ENCODE measurements around the gene VEGFB.

VEGFB gene

GRCh38 chr11:64186492-64187165 lies 47.8 kb upstream of the VEGFB start:
- TF ChIP-seq EZH2phosphoT487 (IDR thresholded peaks at IDR 0.05; ENCODE audit: low read depth) (no peak), CTCF (IDR thresholded peaks at IDR 0.05; ENCODE audit: low read depth, low read length) (no peak)
- no peak overlapping the region for H3K9ac ChIP-seq (ENCODE audit: low read length)
- H3K4me1 ChIP-seq (ENCODE audit: low read length) = peaks cover 6% of the 10 kb centered on the region
- H3K27me3 ChIP-seq (ENCODE audit: low read depth, low read length) = no peaks in the 10 kb centered on the region
- H3K4me2 ChIP-seq (ENCODE audit: low read length) = no peak overlapping the region
- peaks cover 20% of the 10 kb centered on the region for H3K36me3 ChIP-seq (replicated peaks; ENCODE audit: low read depth, low read length)
- H3K27ac ChIP-seq (ENCODE audit: low read length) = no peak overlapping the region
- H2AFZ ChIP-seq (ENCODE audit: low read depth, low read length) = no peak overlapping the region
- peaks cover 8% of the 10 kb centered on the region for H4K20me1 ChIP-seq (ENCODE audit: insufficient read depth, low read length)
- H3K79me2 ChIP-seq (ENCODE audit: low read length) = peaks cover 23% of the 10 kb centered on the region
- H3K4me3 ChIP-seq (ENCODE audit: low read length) = no peak overlapping the region
- no peaks in the 10 kb centered on the region for H3K9me3 ChIP-seq (ENCODE audit: insufficient read depth, low read length)

- Histone ChIP-seq H3K79me2 (ENCODE audit: low read length) (peaks cover 4% of the 10 kb centered on the region; the same call in 1 of the 2 replicates), H3K9me3 (ENCODE audit: insufficient read depth, low read length) (no peaks in the 10 kb centered on the region), H3K36me3 (replicated peaks; ENCODE audit: low read depth, low read length) (peaks cover 65% of the 10 kb centered on the region), H3K4me1 (ENCODE audit: low read length) (no peaks in the 10 kb centered on the region), H3K4me3 (ENCODE audit: low read length) (no peak overlapping the region), H4K20me1 (ENCODE audit: insufficient read depth, low read length) (peaks cover 14% of the 10 kb centered on the region), H3K4me2 (ENCODE audit: low read length) (no peak overlapping the region), H3K27me3 (ENCODE audit: low read depth, low read length) (no peaks in the 10 kb centered on the region), H3K9ac (ENCODE audit: low read length) (no peak overlapping the region), H2AFZ (ENCODE audit: low read depth, low read length) (no peak overlapping the region), H3K27ac (ENCODE audit: low read length) (no peak overlapping the region)
- no peak for TF ChIP-seq EZH2phosphoT487 (IDR thresholded peaks at IDR 0.05; ENCODE audit: low read depth)
- no peak for TF ChIP-seq CTCF (IDR thresholded peaks at IDR 0.05; ENCODE audit: low read depth, low read length)
Observed at GRCh38 chr11:64192434-64192833, 42.0 kb upstream of the VEGFB start.

GRCh38 chr11:64196626-64197025 lies 37.8 kb upstream of the VEGFB start:
- H4K20me1 ChIP-seq (ENCODE audit: insufficient read depth, low read length) = peaks cover 6% of the 10 kb centered on the region; the same call in 1 of the 2 replicates
- no peak overlapping the region for H3K9ac ChIP-seq (ENCODE audit: low read length)
- peaks cover 9% of the 10 kb centered on the region for H3K79me2 ChIP-seq (ENCODE audit: low read length)
- H3K36me3 ChIP-seq (replicated peaks; ENCODE audit: low read depth, low read length) = peaks cover 74% of the 10 kb centered on the region
- no peak overlapping the region for H3K27ac ChIP-seq (ENCODE audit: low read length)
- no peak overlapping the region for H3K4me3 ChIP-seq (ENCODE audit: low read length)
- H3K4me1 ChIP-seq (ENCODE audit: low read length) = no peaks in the 10 kb centered on the region
- H3K9me3 ChIP-seq (ENCODE audit: insufficient read depth, low read length) = no peaks in the 10 kb centered on the region
- TF ChIP-seq CTCF (IDR thresholded peaks at IDR 0.05; ENCODE audit: low read depth, low read length) (no peak), EZH2phosphoT487 (IDR thresholded peaks at IDR 0.05; ENCODE audit: low read depth) (no peak)
- H3K27me3 ChIP-seq (ENCODE audit: low read depth, low read length) = no peaks in the 10 kb centered on the region
- no peak overlapping the region for H3K4me2 ChIP-seq (ENCODE audit: low read length)
- no peak overlapping the region for H2AFZ ChIP-seq (ENCODE audit: low read depth, low read length)

- no peaks in the 10 kb centered on the region for H3K4me1 ChIP-seq (ENCODE audit: low read length)
- H3K4me3 ChIP-seq (ENCODE audit: low read length) = no peak overlapping the region
- no peaks in the 10 kb centered on the region; the same call in 1 of the 2 replicates for H4K20me1 ChIP-seq (ENCODE audit: insufficient read depth, low read length)
- TF ChIP-seq EZH2phosphoT487 (IDR thresholded peaks at IDR 0.05; ENCODE audit: low read depth) = no peak
- TF ChIP-seq CTCF (IDR thresholded peaks at IDR 0.05; ENCODE audit: low read depth, low read length) = no peak
- no peak overlapping the region for H3K9ac ChIP-seq (ENCODE audit: low read length)
- H3K27me3 ChIP-seq (ENCODE audit: low read depth, low read length) = no peaks in the 10 kb centered on the region
- peaks cover 73% of the 10 kb centered on the region for H3K36me3 ChIP-seq (replicated peaks; ENCODE audit: low read depth, low read length)
- H3K9me3 ChIP-seq (ENCODE audit: insufficient read depth, low read length) = no peaks in the 10 kb centered on the region
- no peak overlapping the region for H2AFZ ChIP-seq (ENCODE audit: low read depth, low read length)
- peaks cover 9% of the 10 kb centered on the region for H3K79me2 ChIP-seq (ENCODE audit: low read length)
- H3K27ac ChIP-seq (ENCODE audit: low read length) = no peak overlapping the region
- no peak overlapping the region for H3K4me2 ChIP-seq (ENCODE audit: low read length)
Observed at GRCh38 chr11:64198511-64198910, 35.9 kb upstream of the VEGFB start.
